ENCODE results near the gene MTOR. TPM values are rescaled to one million over a fixed set of nuclear protein-coding genes. Genes with fewer than 3 reads are reported as not detected.
"Not testable (repeated sequence)": the region's sequence is repeated elsewhere in the genome, so short reads cannot be mapped to it uniquely, and the experiment has no call there.

The MTOR gene
- polyA plus RNA-seq, 1 of the 3 experiments (the other 2 are of a cell fraction), result 20.9 TPM

- DNase-seq, result no peak
- POLR2A ChIA-PET, result no interaction called here
- H3K4me3 ChIP-seq (ENCODE audit: low read depth in 2 of 2, low read length in 1 of 2), result no peak overlapping the region
- CTCF ChIA-PET, result interaction anchor here (0.6 kb wide), 1 partner anchor 20 kb away, joined by 3 read pairs; no protein-coding TSS in a partner anchor
- no peak overlapping the region for H2AFZ ChIP-seq (ENCODE audit: low read depth)
- no peaks in the 10 kb centered on the region for H3K36me3 ChIP-seq (replicated peaks in 1 of 2; ENCODE audit: control insufficient read depth in 1 of 2, insufficient read depth in 2 of 2, low read length in 1 of 2)
- no peak overlapping the region for H3K9ac ChIP-seq
- no peaks in the 10 kb centered on the region for H3K9me3 ChIP-seq
- 92% methylated on average over 11 of the region's 12 CpGs for WGBS (ENCODE audit: low lambda C conversion rate)
- peak overlapping the region in 1 of 2 experiments; percentile 29; a peak in 2 of 4 replicates for H3K27ac ChIP-seq (ENCODE audit: low read depth in 2 of 2, low read length in 1 of 2)
- no peak for TF ChIP-seq CTCF (IDR thresholded peaks at IDR 0.05)
- no peak for TF ChIP-seq PBX3 (IDR thresholded peaks at IDR 0.05)
- TF ChIP-seq CHD2 (IDR thresholded peaks at IDR 0.05; ENCODE audit: low read length, partially characterized antibody), result no peak
- TF ChIP-seq GABPA (IDR thresholded peaks at IDR 0.05; ENCODE audit: low read depth), result no peak
- TF ChIP-seq TEAD4 (IDR thresholded peaks at IDR 0.05; ENCODE audit: borderline replicate concordance, insufficient read depth), result no peak
- no peak for TF ChIP-seq USF2 (IDR thresholded peaks at IDR 0.05; ENCODE audit: borderline replicate concordance, low read depth, low read length)
- no peak for TF ChIP-seq REST (IDR thresholded peaks at IDR 0.05; ENCODE audit: low read depth, low read length)
- H3K27me3 ChIP-seq (ENCODE audit: insufficient read depth), result no peaks in the 10 kb centered on the region
- no peak overlapping the region for H3K4me2 ChIP-seq
- H3K79me2 ChIP-seq (ENCODE audit: insufficient read depth), result no peaks in the 10 kb centered on the region
- no peaks in the 10 kb centered on the region for H3F3A ChIP-seq (replicated peaks; ENCODE audit: insufficient read depth)
- H3K4me1 ChIP-seq (ENCODE audit: control insufficient read depth in 1 of 2, insufficient read depth in 2 of 2, low read depth in 1 of 2, low read length in 1 of 2), result peaks cover 0 to 20% of the 10 kb centered on the region in 2 experiments; a peak in 2 of 4 replicates
- H3K9me2 ChIP-seq, result no peaks in the 10 kb centered on the region
- H4K20me1 ChIP-seq (ENCODE audit: insufficient read depth), result no peaks in the 10 kb centered on the region
Observed at GRCh38 chr1:11298390-11299224, 36.3 kb upstream of the MTOR start.

- 94% methylated on average over 5 of the region's 5 CpGs for WGBS (ENCODE audit: low lambda C conversion rate)
Observed at GRCh38 chr1:11297774-11298173, 35.4 kb upstream of the MTOR start.

More at GRCh38 chr1:11297774-11298173, 35.4 kb upstream of the MTOR start:
- H3K4me3 ChIP-seq (ENCODE audit: low read depth in 2 of 2, low read length in 1 of 2); H3K27ac ChIP-seq (ENCODE audit: low read depth in 2 of 2, low read length in 1 of 2); POLR2A ChIA-PET; H3K9ac ChIP-seq; H4K20me1 ChIP-seq (ENCODE audit: insufficient read depth); DNase-seq; H2AFZ ChIP-seq (ENCODE audit: low read depth); H3K36me3 ChIP-seq (replicated peaks in 1 of 2; ENCODE audit: control insufficient read depth in 1 of 2, insufficient read depth in 2 of 2, low read length in 1 of 2); H3F3A ChIP-seq (replicated peaks; ENCODE audit: insufficient read depth); H3K79me2 ChIP-seq (ENCODE audit: insufficient read depth); H3K27me3 ChIP-seq (ENCODE audit: insufficient read depth); H3K9me2 ChIP-seq; H3K9me3 ChIP-seq; H3K4me2 ChIP-seq: not testable (repeated sequence)
- H3K4me1 ChIP-seq (ENCODE audit: control insufficient read depth in 1 of 2, insufficient read depth in 2 of 2, low read depth in 1 of 2, low read length in 1 of 2), result peaks cover 0 to 27% of the 10 kb centered on the region in 2 experiments; a peak in 2 of 4 replicates
- CTCF ChIA-PET, result interaction anchor here (1.6 kb wide), 1 partner anchor 344 kb away, joined by 6 read pairs; no protein-coding TSS in a partner anchor
